Activated CD8-positive, alpha-beta T cell treated with anti-CD3 and anti-CD28 coated beads for 36 hours (primary cell): Measurements from ENCODE around the gene ERBB3. TPM values are rescaled to one million over a fixed set of nuclear protein-coding genes. Genes with fewer than 3 reads are reported as not detected.

Experiments used
- ATAC-seq: fragments of 200-7000 bp; cut with Tn5 transposase; one replicate; pipeline ENCODE4 v1.10.0; 2021; ENCODE audit warnings: mild to moderate bottlenecking, moderate library complexity
- CTCF ChIA-PET: fragments of 350-600 bp; sonication (Branson Sonifier 250); formaldehyde crosslinking; loops from one replicate; lab custom pipeline; 2021; ENCODE audit warnings: antibody characterized with exemption; lab: Charles Lee
- POLR2A ChIA-PET: fragments of 350-600 bp; sonication (Branson Sonifier 250); formaldehyde crosslinking; loops from one replicate; lab custom pipeline; 2021; ENCODE audit warnings: antibody characterized with exemption; lab: Charles Lee
- DNase-seq: peaks from one replicate; pipeline ENCODE4 v3.0.0-alpha.2; 2020
- H3K27ac Mint-ChIP-seq: one replicate; pipeline ENCODE4 v1.8.0; 2021; ENCODE audit warnings: mild to moderate bottlenecking, mixed read lengths
- H3K27me3 Mint-ChIP-seq: one replicate; pipeline ENCODE4 v1.8.0; 2021; ENCODE audit warnings: mixed read lengths
- H3K36me3 Mint-ChIP-seq: one replicate; pipeline ENCODE4 v1.8.0; 2021; ENCODE audit warnings: low read depth, mixed read lengths
- H3K4me1 Mint-ChIP-seq: one replicate; pipeline ENCODE4 v1.8.0; 2021; ENCODE audit warnings: low read depth, mixed read lengths
- H3K4me3 Mint-ChIP-seq: one replicate; pipeline ENCODE4 v1.8.0; 2021; ENCODE audit warnings: mild to moderate bottlenecking, moderate library complexity, mixed read lengths
- H3K9me3 Mint-ChIP-seq: one replicate; pipeline ENCODE4 v1.8.0; 2021; ENCODE audit warnings: mixed read lengths
- CTCF ChIP-seq: fragments of 200-600 bp; IDR thresholded peaks from one replicate; pipeline ENCODE4 v1.8.0; 2022; ENCODE audit warnings: antibody characterized with exemption, mild to moderate bottlenecking
- intact Hi-C: fragments of 100-400 bp; cut with micrococcal nuclease; formaldehyde crosslinking; loops from one replicate; pipeline ENCODE4 v1.10.0; 2022
- total RNA-seq, 2 experiments: library from RNA; stranded (reverse); gene quantifications; one replicate each; pipeline ENCODE4 v1.2.3, GENCODE V29; 2021

The ERBB3 gene
- total RNA-seq, 2 experiments from 2014 or later: 0.98 to 0.99 TPM

- Mint-ChIP-seq H3K27me3 (no peaks in the 10 kb centered on the region), H3K27ac (peak within 1 kb of the TSS; percentile 100), H3K9me3 (no peaks in the 10 kb centered on the region), H3K36me3 (peaks cover 9% of the 10 kb centered on the region), H3K4me1 (peaks cover 33% of the 10 kb centered on the region), H3K4me3 (peak within 1 kb of the TSS; percentile 92)
- DNase-seq (peak; percentile 98), ATAC-seq (peak; percentile 88)
- ChIA-PET CTCF (interaction anchor here (1.0 to 4.3 kb wide), 13 partner anchors 10 to 414 kb away, joined by 3 to 36 read pairs (median 5); partner anchors contain the start of genes ANKRD52, ESYT1, SMARCC2 and STAT2), POLR2A (interaction anchor here (0.6 to 2.0 kb wide), 16 partner anchors 9 to 157 kb away, joined by 3 to 20 read pairs (median 4); partner anchors contain the start of genes ESYT1, RPL41, SMARCC2 and ZC3H10)
- intact Hi-C loops: loop anchor here (1.0 to 5.0 kb wide), 2 partner anchors 35 to 48 kb away; partner anchors contain the start of genes PA2G4, RPL41 and ZC3H10
- no peak for TF ChIP-seq CTCF
These were observed 72.3 kb downstream of the ERBB3 start, which contains the start of gene MYL6B for GRCh38 chr12:56152132-56152755. MYL6B (plus strand) TSS chr12:56152587; CDS start chr12:56153919, 1,332 bp downstream.

Other genes with a start within 250 kb of the ERBB3 start
- not detected for gene MMP19, start 237.2 kb upstream of the ERBB3 start, total RNA-seq
- gene PYM1, start 152.3 kb upstream of the ERBB3 start, total RNA-seq: 10 to 100 TPM; 22.1 to 22.9 TPM
- gene DGKA, start 149.0 kb upstream of the ERBB3 start, total RNA-seq: 100 to 1,000 TPM; 350 to 353 TPM
- 1 to 10 TPM in 1 of 2 experiments, under 1 TPM in 1; 0.65 to 1.2 TPM for gene PMEL, start 114.1 kb upstream of the ERBB3 start, total RNA-seq
- gene CDK2, start 113.3 kb upstream of the ERBB3 start, total RNA-seq: 10 to 100 TPM; 86.7 to 90.1 TPM
- gene RAB5B, start 106.1 kb upstream of the ERBB3 start, total RNA-seq: 10 to 100 TPM; 26.0 to 32.4 TPM
- 1 to 10 TPM; 4.6 to 6.2 TPM for gene SUOX, start 82.9 kb upstream of the ERBB3 start, total RNA-seq
- gene IKZF4, start 59.1 kb upstream of the ERBB3 start, total RNA-seq: 10 to 100 TPM; 20.5 to 20.8 TPM
- gene RPS26, start 38.2 kb upstream of the ERBB3 start, total RNA-seq: 10 to 100 TPM; 29.7 to 29.8 TPM
- gene PA2G4, start 24.4 kb downstream of the ERBB3 start, total RNA-seq: 100 to 1,000 TPM; 447 to 455 TPM
- gene RPL41, start 36.5 kb downstream of the ERBB3 start, total RNA-seq: 1,000 to 10,000 TPM; 5,401 to 5,452 TPM
- 1 to 10 TPM; 6.8 to 7.2 TPM for gene ZC3H10, start 38.1 kb downstream of the ERBB3 start, total RNA-seq
- gene ESYT1, start 48.1 kb downstream of the ERBB3 start, total RNA-seq: 100 to 1,000 TPM; 154 to 160 TPM
- gene MYL6B, start 72.4 kb downstream of the ERBB3 start, total RNA-seq: 10 to 100 TPM; 60.3 to 66.9 TPM
- 100 to 1,000 TPM; 647 to 663 TPM for gene MYL6, start 78.2 kb downstream of the ERBB3 start, total RNA-seq
- 10 to 100 TPM; 79.3 to 87.9 TPM for gene SMARCC2, start 109.3 kb downstream of the ERBB3 start, total RNA-seq
- gene RNF41, start 141.8 kb downstream of the ERBB3 start, total RNA-seq: 10 to 100 TPM; 23.4 to 27.4 TPM
- gene NABP2, start 144.2 kb downstream of the ERBB3 start, total RNA-seq: 10 to 100 TPM; 58.7 to 60.2 TPM
- gene SLC39A5, start 149.9 kb downstream of the ERBB3 start, total RNA-seq: under 1 TPM; 0.41 to 0.54 TPM
- gene ANKRD52, start 178.2 kb downstream of the ERBB3 start, total RNA-seq: 10 to 100 TPM; 23.3 to 31.3 TPM
- 1 to 10 TPM; 7.9 to 9.6 TPM for gene COQ10A, start 186.8 kb downstream of the ERBB3 start, total RNA-seq
- gene CS, start 220.2 kb downstream of the ERBB3 start, total RNA-seq: 100 to 1,000 TPM; 292 to 297 TPM
- gene CNPY2, start 235.8 kb downstream of the ERBB3 start, total RNA-seq: 10 to 100 TPM; 81.0 to 81.7 TPM